OCI-LY3 (cell line): Measurements from ENCODE around the gene WDR76.

Experiments
- CTCF ChIP-seq: fragments of 200-600, 300-600 bp; sonication (generic); IDR thresholded peaks from 2 replicates; pipeline ENCODE4 v1.5.1; 2014; ENCODE audit warnings: antibody characterized with exemption, low read length, low read depth
- EZH2phosphoT487 ChIP-seq: fragments of 200-600 bp; shearing (Covaris generic); IDR thresholded peaks from 2 replicates; pipeline ENCODE4 v1.6.1; 2018; ENCODE audit warnings: antibody characterized with exemption, mixed run types, low read depth

GRCh38 chr15:43901495-43901894 is 74.7 kb downstream of the WDR76 start:
- TF ChIP-seq CTCF (no peak), EZH2phosphoT487 (no peak)
